Activated naive CD8-positive, alpha-beta T cell treated with anti-CD3 and anti-CD28 coated beads, Interleukin-2, amount 50 U/mL, for 16 hours (primary cell): ENCODE measurements around the gene CNDP2.
"Not testable (repeated sequence)": the region's sequence is repeated elsewhere in the genome, so short reads cannot be mapped to it uniquely, and the experiment has no call there.

Source experiments
- DNase-seq: peaks from one replicate; pipeline ENCODE4 v3.0.0-alpha.2; 2020; ENCODE audit warnings: low read depth, low spot score

CNDP2 gene

GRCh38 chr18:74517236-74517630 lies 21.1 kb downstream of the CNDP2 start:
- no peak for DNase-seq

GRCh38 chr18:74518456-74519295 lies 22.5 kb downstream of the CNDP2 start:
- DNase-seq = no peak

DNA sequence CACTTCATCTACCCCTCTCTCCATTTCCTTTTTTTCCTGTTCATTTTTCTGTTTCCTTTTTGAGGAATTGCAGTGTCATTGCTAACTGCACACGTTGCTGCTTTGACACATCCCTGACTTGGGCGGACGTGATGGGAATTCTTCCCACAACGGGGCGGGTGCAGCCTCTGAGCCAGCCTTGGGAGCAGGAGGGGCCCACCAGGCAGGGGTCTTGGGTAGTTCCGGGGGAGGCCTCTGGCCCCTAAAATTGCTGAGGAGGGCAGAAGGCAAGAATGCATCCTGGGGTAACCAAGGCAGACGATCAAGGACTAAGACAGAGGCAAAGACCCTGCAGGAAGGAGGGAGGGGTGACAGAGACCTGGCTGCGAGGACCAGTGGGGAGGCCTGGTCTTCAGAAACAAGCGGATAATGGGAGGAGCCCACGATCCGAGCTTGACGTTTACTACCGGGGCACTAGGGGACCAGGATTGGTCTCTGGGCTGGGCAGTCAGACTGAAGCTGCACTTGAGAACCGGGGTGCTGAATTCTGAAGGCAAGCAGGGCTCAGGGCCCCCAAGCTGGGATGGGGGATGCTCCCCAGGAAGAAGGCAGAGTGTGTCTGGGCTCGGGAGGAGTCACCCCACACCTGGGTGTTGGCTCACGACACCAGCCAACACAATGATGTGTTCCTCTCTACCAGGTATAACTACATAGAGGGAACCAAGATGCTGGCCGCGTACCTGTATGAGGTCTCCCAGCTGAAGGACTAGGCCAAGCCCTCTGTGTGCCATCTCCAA lies 23.3 kb downstream of the CNDP2 start:
- DNase-seq = no peak

DNA sequence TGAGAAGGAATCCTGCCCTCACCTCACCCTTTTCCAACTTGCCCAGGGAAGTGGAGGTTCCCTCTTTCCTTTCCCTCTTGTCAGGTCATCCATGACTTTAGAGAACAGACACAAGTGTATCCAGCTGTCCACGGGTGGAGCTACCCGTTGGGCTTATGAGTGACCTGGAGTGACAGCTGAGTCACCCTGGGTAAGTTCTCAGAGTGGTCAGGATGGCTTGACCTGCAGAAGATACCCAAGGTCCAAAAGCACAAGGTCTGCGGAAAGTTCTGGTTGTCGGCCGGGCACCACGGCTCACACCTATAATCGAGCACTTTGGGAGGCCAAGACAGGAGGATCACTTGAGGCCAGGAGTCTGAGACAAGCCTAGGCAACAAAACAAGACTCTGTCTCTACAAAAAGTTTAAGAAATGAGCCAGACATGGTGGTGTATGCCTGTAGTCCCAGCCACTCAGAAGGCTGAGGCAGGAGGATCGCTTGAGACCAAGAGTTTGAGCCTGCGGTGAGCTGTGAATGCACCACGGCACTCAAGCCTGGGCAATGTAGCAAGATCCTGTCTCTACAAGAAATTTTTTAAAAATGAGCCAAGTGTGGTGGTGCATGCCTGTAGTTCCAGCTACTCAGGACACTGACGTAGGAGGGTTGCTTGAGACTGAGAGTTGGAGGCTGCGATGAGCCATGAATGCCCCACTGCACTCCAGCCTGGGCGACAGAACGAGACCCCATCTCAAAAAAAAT lies 24.1 kb downstream of the CNDP2 start:
- no peak for DNase-seq

GRCh38 chr18:74521068-74521725 lies 25.0 kb downstream of the CNDP2 start:
- no peak for DNase-seq

- no peak for DNase-seq
These were observed 26.7 kb downstream of the CNDP2 start for GRCh38 chr18:74522635-74523548.

- no peak for DNase-seq
These were observed 27.9 kb downstream of the CNDP2 start for GRCh38 chr18:74524097-74524496.

DNA sequence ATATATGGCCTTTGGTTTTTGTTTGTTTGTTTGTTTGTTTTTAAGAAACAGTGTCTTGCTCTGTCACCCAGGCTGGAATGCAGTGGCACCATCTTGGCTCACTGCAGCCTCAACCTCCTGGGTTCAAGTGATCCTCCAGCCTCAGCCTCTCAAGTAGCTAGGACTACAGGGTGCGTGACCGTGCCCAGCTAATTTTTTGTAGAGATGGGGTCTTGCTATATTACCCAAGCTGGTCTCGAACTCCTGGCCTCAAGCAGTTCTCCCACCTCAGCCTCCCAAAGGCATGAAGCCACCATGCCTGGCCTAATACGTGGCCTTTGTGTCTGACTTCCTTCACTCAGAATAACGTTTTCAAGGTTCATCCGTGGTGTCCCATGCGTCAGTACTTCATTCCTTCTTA lies 28.8 kb downstream of the CNDP2 start:
- not testable (repeated sequence) for DNase-seq

DNA sequence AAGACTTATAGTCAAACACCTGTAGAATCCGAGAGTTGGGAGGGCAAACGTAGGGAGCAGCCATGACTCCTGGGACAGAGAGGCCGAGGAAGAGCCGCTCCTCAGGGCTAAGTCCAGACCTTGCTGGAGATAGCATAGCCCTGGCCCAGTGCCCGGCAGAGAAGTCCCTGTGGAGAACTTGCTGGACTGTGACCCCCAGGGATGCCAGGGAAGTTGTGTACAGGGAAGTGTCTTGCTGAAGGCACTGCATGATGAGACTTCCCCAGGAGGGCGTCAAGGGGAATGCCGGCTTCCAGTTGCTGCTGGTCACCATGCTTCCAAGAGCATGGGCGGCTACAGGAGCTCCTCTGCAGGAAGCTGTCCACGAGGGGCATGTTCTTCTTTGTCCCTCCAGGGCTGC lies 29.6 kb downstream of the CNDP2 start:
- DNase-seq = no peak

DNA sequence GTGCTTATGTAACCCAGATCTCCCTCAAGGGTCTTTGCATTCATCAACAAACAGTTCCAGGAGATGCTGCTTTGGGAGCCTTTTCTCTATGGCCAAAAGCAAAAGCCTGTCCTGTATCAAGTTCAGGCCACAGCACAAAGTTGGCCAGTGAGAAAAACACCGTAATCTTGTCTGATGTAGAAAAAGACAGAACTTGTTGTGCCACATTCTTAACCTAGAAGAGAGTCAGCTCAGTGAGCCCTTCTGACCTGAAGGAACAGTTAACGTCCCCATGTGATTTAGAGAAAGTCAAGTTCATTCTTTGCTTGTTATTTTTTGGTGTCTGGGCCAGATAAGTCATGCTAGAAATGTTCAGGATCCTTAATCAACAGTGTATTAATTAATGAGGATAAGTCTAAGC lies 30.3 kb downstream of the CNDP2 start:
- DNase-seq = no peak

GRCh38 chr18:74528478-74528877 lies 32.3 kb downstream of the CNDP2 start:
- DNase-seq = no peak

DNA sequence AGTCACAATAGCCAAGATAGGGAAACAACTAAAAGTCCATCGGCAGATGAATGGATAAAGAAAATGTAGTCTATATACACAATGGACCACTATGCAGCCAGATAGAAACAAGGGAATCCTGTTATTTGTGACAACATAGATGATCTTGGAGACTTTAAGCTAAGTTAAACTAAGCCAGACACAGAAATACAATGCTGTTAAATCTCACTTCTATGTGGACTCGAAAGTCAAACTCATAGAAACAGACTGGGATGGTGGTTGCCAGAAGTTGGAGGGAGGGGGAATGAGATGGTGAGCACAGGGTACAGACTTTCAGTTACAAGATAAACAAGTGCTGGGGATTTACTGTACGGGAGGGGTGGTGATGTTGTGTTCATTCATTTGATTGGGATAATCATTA lies 32.8 kb downstream of the CNDP2 start:
- DNase-seq = no peak

- DNase-seq = no peak
These were observed 33.2 kb downstream of the CNDP2 start for GRCh38 chr18:74529378-74529777.

GRCh38 chr18:74529811-74530583 lies 33.8 kb downstream of the CNDP2 start:
- DNase-seq = no peak

- no peak for DNase-seq
These were observed 34.4 kb downstream of the CNDP2 start for GRCh38 chr18:74530584-74530862.

DNA sequence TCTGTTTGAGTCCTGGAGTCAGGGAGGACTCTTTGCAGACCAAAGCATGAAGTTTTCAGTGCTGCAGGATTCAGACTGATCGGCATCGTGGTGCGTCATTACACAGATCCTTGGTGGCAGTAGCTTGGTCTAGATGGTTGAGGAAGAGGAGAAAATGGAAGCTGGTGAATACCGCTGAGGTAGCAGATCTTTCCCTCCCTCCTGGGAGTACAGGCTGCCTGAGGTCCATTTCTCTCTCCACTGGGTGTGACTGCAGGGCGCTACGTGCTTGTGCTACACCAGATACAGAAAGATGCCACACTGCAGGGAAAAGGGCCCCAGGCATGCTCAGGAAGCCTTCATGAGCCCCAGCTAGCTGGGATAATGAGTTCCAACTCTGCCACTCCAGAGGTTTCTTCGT lies 34.9 kb downstream of the CNDP2 start:
- no peak for DNase-seq

- no peak for DNase-seq
These were observed 36.4 kb downstream of the CNDP2 start for GRCh38 chr18:74532511-74533025.

GRCh38 chr18:74533666-74534065 lies 37.5 kb downstream of the CNDP2 start:
- DNase-seq = no peak

GRCh38 chr18:74534150-74534969 lies 38.2 kb downstream of the CNDP2 start, which contains the start of gene CNDP1:
Gene CNDP1 (plus strand): TSS chr18:74534500. CDS start chr18:74534668, 168 bp downstream.
- DNase-seq = no peak
